Measurements from ENCODE around the gene NACA.

The NACA gene

DNA sequence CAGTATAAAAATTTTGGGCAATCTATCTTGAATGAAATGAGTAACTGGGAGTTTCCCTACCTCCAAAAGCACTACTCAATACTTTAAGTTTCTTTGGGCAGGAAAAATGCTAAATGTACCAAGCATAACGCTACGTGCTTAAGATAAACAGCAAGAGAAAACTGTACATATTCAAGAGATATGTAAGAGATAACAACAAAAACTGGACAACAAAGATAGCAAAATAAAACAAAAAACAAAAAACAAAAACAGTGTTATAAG lies 57.0 kb downstream of the NACA start:
- peaks cover 27% of the 10 kb centered on the region for H4K20me1 ChIP-seq (ENCODE audit: low read depth, low read length)

More for the DNA sequence above, 57.0 kb downstream of the NACA start:
- no peak overlapping the region for H3K9ac ChIP-seq (ENCODE audit: low read length)
- H3K4me3 ChIP-seq (ENCODE audit: insufficient read depth, low read length, poor library complexity, severe bottlenecking), result no peak overlapping the region
- TF ChIP-seq EZH2phosphoT487 (conservative IDR thresholded peaks at IDR 0.05; ENCODE audit: low read length), result no peak
- TF ChIP-seq, protein P1, sequence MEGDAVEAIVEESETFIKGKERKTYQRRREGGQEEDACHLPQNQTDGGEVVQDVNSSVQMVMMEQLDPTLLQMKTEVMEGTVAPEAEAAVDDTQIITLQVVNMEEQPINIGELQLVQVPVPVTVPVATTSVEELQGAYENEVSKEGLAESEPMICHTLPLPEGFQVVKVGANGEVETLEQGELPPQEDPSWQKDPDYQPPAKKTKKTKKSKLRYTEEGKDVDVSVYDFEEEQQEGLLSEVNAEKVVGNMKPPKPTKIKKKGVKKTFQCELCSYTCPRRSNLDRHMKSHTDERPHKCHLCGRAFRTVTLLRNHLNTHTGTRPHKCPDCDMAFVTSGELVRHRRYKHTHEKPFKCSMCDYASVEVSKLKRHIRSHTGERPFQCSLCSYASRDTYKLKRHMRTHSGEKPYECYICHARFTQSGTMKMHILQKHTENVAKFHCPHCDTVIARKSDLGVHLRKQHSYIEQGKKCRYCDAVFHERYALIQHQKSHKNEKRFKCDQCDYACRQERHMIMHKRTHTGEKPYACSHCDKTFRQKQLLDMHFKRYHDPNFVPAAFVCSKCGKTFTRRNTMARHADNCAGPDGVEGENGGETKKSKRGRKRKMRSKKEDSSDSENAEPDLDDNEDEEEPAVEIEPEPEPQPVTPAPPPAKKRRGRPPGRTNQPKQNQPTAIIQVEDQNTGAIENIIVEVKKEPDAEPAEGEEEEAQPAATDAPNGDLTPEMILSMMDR (IDR thresholded peaks at IDR 0.05; ENCODE audit: insufficient read depth, low read length, poor library complexity, severe bottlenecking), result no peak
- H3K4me2 ChIP-seq (ENCODE audit: low read depth, low read length, poor library complexity, severe bottlenecking), result no peak overlapping the region
- no peaks in the 10 kb centered on the region for H3K9me2 ChIP-seq (replicated peaks; ENCODE audit: insufficient read depth, low read length)
- peaks cover 39% of the 10 kb centered on the region for H3K79me2 ChIP-seq (ENCODE audit: insufficient read depth, low read length)
- H3F3A ChIP-seq (ENCODE audit: insufficient read depth), result peaks cover 56% of the 10 kb centered on the region
- no peaks in the 10 kb centered on the region for H3K9me3 ChIP-seq (ENCODE audit: insufficient read depth, low read length)
- H3K27me3 ChIP-seq (ENCODE audit: low read length), result no peaks in the 10 kb centered on the region
- no peak overlapping the region for H3K27ac ChIP-seq (ENCODE audit: low read depth, low read length)
- H3K36me3 ChIP-seq (ENCODE audit: low read length), result peaks cover 82% of the 10 kb centered on the region
- no peak overlapping the region for H2AFZ ChIP-seq (ENCODE audit: low read depth, low read length, severe bottlenecking)

Measured in SU-DHL-6 (cell line).